ENCODE data around the gene SCAF1. TPM values are rescaled to one million over a fixed set of nuclear protein-coding genes. Genes with fewer than 3 reads are reported as not detected.

SCAF1 gene
- total RNA-seq, 2 donors from 2014 or later: 47.9 to 80.8 TPM

DNA sequence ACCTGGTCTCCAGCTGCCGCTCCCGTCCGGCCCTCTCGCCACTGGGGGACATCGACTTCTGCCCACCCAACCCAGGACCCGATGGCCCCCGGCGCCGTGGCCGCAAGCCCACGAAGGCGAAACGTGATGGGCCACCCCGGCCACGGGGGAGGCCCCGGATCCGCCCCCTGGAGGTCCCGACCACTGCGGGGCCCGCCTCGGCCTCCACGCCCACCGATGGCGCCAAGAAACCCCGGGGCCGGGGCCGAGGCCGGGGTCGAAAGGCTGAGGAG is 44.4 kb upstream of the SCAF1 start:
- no peak for TF ChIP-seq POLR2A (IDR thresholded peaks at IDR 0.05)
- no peak for TF ChIP-seq POLR2AphosphoS5 (IDR thresholded peaks at IDR 0.05)
- TF ChIP-seq, protein P1, sequence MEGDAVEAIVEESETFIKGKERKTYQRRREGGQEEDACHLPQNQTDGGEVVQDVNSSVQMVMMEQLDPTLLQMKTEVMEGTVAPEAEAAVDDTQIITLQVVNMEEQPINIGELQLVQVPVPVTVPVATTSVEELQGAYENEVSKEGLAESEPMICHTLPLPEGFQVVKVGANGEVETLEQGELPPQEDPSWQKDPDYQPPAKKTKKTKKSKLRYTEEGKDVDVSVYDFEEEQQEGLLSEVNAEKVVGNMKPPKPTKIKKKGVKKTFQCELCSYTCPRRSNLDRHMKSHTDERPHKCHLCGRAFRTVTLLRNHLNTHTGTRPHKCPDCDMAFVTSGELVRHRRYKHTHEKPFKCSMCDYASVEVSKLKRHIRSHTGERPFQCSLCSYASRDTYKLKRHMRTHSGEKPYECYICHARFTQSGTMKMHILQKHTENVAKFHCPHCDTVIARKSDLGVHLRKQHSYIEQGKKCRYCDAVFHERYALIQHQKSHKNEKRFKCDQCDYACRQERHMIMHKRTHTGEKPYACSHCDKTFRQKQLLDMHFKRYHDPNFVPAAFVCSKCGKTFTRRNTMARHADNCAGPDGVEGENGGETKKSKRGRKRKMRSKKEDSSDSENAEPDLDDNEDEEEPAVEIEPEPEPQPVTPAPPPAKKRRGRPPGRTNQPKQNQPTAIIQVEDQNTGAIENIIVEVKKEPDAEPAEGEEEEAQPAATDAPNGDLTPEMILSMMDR (IDR thresholded peaks at IDR 0.05): no peak
- H3K27me3 ChIP-seq (replicated peaks; ENCODE audit: insufficient read depth): no peaks in the 10 kb centered on the region
- peaks cover 21 to 30% of the 10 kb centered on the region in 2 donors for H3K36me3 ChIP-seq
- WGBS: 92% methylated on average over 27 of the region's 29 CpGs
- H3K4me3 ChIP-seq: no peak overlapping the region
- DNase-seq (ENCODE audit: low spot score): no peak
- H3K4me1 ChIP-seq (replicated peaks): peaks cover 3% of the 10 kb centered on the region
- H3K27ac ChIP-seq: no peak overlapping the region
- intact Hi-C loops (cut with DNase I): no loop called here
- H3K9me3 ChIP-seq: no peaks in the 10 kb centered on the region

DNA sequence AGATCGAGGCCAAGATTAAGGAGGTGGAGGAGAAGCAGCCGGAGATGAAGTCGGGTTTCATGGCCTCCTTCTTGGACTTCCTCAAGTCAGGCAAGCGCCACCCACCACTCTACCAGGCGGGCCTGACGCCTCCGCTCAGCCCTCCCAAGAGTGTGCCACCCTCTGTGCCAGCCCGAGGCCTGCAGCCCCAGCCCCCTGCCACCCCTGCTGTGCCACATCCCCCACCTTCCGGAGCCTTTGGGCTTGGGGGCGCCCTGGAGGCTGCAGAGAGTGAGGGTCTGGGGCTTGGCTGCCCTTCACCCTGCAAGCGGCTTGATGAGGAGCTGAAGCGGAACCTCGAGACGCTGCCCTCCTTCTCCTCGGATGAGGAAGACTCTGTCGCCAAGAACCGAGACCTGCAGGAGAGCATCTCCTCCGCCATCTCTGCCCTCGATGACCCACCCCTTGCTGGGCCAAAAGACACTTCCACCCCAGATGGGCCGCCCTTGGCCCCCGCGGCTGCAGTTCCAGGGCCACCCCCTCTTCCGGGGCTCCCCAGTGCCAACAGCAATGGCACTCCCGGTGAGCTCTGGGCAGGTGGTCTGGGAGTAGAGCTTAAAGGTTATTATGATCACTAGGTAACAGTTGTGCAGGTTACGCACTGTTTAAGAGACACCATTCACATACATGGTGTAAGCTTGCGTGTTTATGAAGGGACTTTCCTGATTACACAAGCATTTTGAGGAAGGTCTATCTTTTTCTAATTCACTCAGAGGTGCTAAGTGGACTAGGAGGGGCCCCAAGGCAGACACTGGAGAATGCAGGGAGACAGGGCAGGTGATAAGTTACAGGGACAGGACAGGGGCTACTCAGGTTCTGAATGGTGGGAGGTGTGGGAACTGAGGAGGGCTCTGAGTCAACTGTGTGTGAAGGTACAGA is 42.4 kb upstream of the SCAF1 start:
- Histone ChIP-seq H3K36me3 (peaks cover 19 to 26% of the 10 kb centered on the region in 2 donors), H3K27me3 (replicated peaks; ENCODE audit: insufficient read depth) (no peaks in the 10 kb centered on the region), H3K9me3 (no peaks in the 10 kb centered on the region), H3K4me1 (replicated peaks) (no peaks in the 10 kb centered on the region), H3K27ac (no peak overlapping the region), H3K4me3 (no peak overlapping the region)
- TF ChIP-seq POLR2AphosphoS5 (IDR thresholded peaks at IDR 0.05): no peak
- TF ChIP-seq, protein P1 (IDR thresholded peaks at IDR 0.05): no peak
- TF ChIP-seq POLR2A (IDR thresholded peaks at IDR 0.05): no peak
- DNase-seq (ENCODE audit: low spot score): no peak
- 92% methylated on average over 24 of the region's 26 CpGs for WGBS
- intact Hi-C loops (cut with DNase I): no loop called here

DNA sequence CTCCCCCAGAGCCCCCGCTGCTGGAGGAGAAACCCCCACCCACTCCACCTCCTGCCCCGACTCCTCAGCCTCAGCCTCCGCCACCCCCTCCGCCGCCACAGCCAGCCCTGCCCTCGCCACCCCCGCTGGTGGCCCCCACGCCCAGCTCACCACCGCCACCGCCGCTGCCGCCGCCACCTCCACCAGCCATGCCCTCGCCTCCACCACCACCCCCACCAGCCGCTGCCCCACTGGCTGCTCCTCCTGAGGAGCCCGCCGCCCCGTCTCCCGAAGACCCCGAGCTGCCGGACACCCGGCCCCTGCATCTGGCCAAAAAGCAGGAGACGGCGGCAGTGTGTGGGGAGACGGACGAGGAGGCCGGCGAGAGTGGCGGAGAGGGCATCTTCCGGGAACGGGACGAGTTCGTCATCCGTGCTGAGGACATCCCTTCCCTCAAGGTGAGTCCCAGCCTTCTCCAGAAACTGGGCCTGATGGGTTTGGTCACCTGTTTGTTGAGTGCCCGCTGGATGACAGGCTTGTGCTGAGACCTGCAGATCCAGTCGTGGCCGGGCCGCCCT is 40.4 kb upstream of the SCAF1 start:
- 95% methylated on average over 38 of the region's 38 CpGs for WGBS
- Histone ChIP-seq H3K27ac (no peak overlapping the region), H3K9me3 (no peaks in the 10 kb centered on the region), H3K27me3 (replicated peaks; ENCODE audit: insufficient read depth) (no peaks in the 10 kb centered on the region), H3K36me3 (peaks cover 7 to 11% of the 10 kb centered on the region in 2 donors), H3K4me1 (replicated peaks) (no peaks in the 10 kb centered on the region), H3K4me3 (no peak overlapping the region)
- intact Hi-C loops (cut with DNase I): no loop called here
- TF ChIP-seq, protein P1 (IDR thresholded peaks at IDR 0.05): no peak
- TF ChIP-seq POLR2A (IDR thresholded peaks at IDR 0.05): no peak
- TF ChIP-seq POLR2AphosphoS5 (IDR thresholded peaks at IDR 0.05): no peak
- no peak for DNase-seq (ENCODE audit: low spot score)

DNA sequence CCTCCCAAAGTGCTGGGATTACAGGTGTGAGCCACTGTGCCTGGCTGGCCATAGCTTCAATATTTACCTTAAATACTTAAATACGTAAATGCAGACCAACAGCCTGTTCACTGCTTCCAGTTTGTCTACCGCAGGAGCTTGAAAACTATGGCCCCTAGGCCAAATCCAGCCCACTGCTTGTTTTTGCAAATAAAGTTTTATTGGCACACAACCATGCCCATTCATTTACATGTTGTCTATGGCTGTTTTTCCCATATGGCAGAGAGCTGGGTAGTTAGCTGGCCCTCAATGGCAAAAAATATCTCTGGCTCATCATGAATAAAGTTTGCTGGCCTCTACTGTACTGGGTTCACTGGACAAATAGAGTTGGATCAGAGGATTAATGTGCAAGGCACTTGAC is 39.2 kb upstream of the SCAF1 start:
- no peak overlapping the region for H3K27ac ChIP-seq
- intact Hi-C loops (cut with DNase I): no loop called here
- H3K4me1 ChIP-seq (replicated peaks): no peaks in the 10 kb centered on the region
- 100% methylated on average over 2 of the region's 2 CpGs for WGBS
- no peaks in the 10 kb centered on the region for H3K9me3 ChIP-seq
- H3K36me3 ChIP-seq: peaks cover 7 to 11% of the 10 kb centered on the region in 2 donors
- TF ChIP-seq POLR2A (IDR thresholded peaks at IDR 0.05) (no peak), POLR2AphosphoS5 (IDR thresholded peaks at IDR 0.05) (no peak)
- TF ChIP-seq, protein P1 (IDR thresholded peaks at IDR 0.05): no peak
- H3K27me3 ChIP-seq (replicated peaks; ENCODE audit: insufficient read depth): no peaks in the 10 kb centered on the region
- no peak for DNase-seq (ENCODE audit: low spot score)
- H3K4me3 ChIP-seq: no peak overlapping the region

DNA sequence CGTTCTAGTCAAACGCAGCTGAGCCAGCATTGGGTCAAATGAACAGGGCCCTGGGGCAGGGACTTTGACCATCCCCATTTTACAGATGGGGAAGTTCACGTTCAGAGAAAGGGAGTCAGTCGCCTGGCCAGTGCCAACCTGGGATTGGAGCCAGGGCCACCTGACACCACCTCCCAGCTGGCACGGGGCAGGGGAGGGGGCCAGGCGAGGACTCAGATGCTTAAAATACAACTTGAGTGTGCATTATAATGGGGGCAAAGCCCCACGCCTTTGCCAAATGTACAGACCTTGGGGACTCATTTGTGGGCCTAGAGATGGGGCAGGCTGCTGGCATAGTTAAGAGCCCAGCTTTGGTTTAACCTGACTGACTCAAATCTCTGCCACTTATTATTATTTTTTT is 36.4 kb upstream of the SCAF1 start:
- Histone ChIP-seq H3K27ac (no peak overlapping the region), H3K4me1 (replicated peaks) (no peaks in the 10 kb centered on the region), H3K4me3 (no peak overlapping the region), H3K27me3 (replicated peaks; ENCODE audit: insufficient read depth) (no peaks in the 10 kb centered on the region), H3K36me3 (peaks cover 0 to 5% of the 10 kb centered on the region in 2 donors), H3K9me3 (no peaks in the 10 kb centered on the region)
- DNase-seq (ENCODE audit: low spot score): no peak
- intact Hi-C loops (cut with DNase I): no loop called here
- WGBS: 69% methylated on average over 7 of the region's 7 CpGs
- no peak for TF ChIP-seq POLR2A (IDR thresholded peaks at IDR 0.05)
- TF ChIP-seq, protein P1 (IDR thresholded peaks at IDR 0.05): no peak
- no peak for TF ChIP-seq POLR2AphosphoS5 (IDR thresholded peaks at IDR 0.05)

Measured in prostate gland (tissue), 2 donors.